Suprapubic skin (tissue), 4 donors: ENCODE results near the gene TLR4.

ENCODE experiments used
- CTCF ChIP-seq, 2 donors: fragments of 200-600 bp in 1 of 2; fragments of 450-650 bp in 1 of 2; sonication (generic) in 1 of 2; IDR thresholded peaks; one replicate each; pipeline ENCODE4 v1.5.1; 2016 to 2019; ENCODE audit warnings: antibody characterized with exemption in 2 of 2, mild to moderate bottlenecking in 1 of 2, moderate library complexity in 1 of 2
- POLR2A ChIP-seq, 2 donors: fragments of 450-650 bp; IDR thresholded peaks; one replicate each; pipeline ENCODE4 v1.6.1; 2017; ENCODE audit warnings: antibody characterized with exemption in 2 of 2, mild to moderate bottlenecking in 2 of 2, moderate library complexity in 2 of 2
- POLR2AphosphoS5 ChIP-seq, 3 donors: sonication (generic); formaldehyde crosslinking; IDR thresholded peaks; one replicate each; pipeline ENCODE4 v1.6.1; 2017; ENCODE audit warnings: antibody characterized with exemption in 3 of 3

GRCh38 chr9:117671468-117671867, 32.7 kb upstream of the TLR4 start:
- TF ChIP-seq POLR2A (IDR thresholded peaks at IDR 0.05), result no peak
- TF ChIP-seq POLR2AphosphoS5 (IDR thresholded peaks at IDR 0.05), result no peak
- no peak for TF ChIP-seq CTCF (IDR thresholded peaks at IDR 0.05)
